OCI-LY3 (cell line): ENCODE results near the gene ZNF519.
"Not testable (repeated sequence)": the region's sequence is repeated elsewhere in the genome, so short reads cannot be mapped to it uniquely, and the experiment has no call there.

Experiments used
- H2AFZ ChIP-seq: fragments of 200-600, 300-600 bp; shearing (Covaris generic); 2 replicates; pipeline ENCODE4 v1.6.0; 2014; ENCODE audit warnings: antibody characterized with exemption, low read depth, low read length
- H3K27ac ChIP-seq: fragments of 200-600, 300-600 bp; sonication (generic); 2 replicates; pipeline ENCODE4 v1.5.1; 2014; ENCODE audit warnings: mild to moderate bottlenecking, low read length, moderate library complexity, mixed read lengths
- H3K27me3 ChIP-seq: fragments of 200-600, 300-600 bp; sonication (generic); 2 replicates; pipeline ENCODE4 v1.6.1; 2014; ENCODE audit warnings: low read depth, low read length, mixed read lengths
- H3K36me3 ChIP-seq: fragments of 200-600, 300-600 bp; sonication (generic); replicated peaks from 2 replicates; pipeline ENCODE3; 2014; ENCODE audit warnings: low read depth, low read length, mixed read lengths
- H3K4me1 ChIP-seq: fragments of 300-600, 200-600 bp; sonication (generic); 2 replicates; pipeline ENCODE4 v1.6.1; 2014; ENCODE audit warnings: low read length, mixed read lengths
- H3K4me2 ChIP-seq: fragments of 200-600, 300-600 bp; sonication (generic); 2 replicates; pipeline ENCODE4 v1.6.1; 2014; ENCODE audit warnings: low read length, mixed read lengths
- H3K4me3 ChIP-seq: fragments of 300-600, 200-600 bp; sonication (generic); 2 replicates; pipeline ENCODE4 v1.5.1; 2014; ENCODE audit warnings: antibody characterized with exemption, mild to moderate bottlenecking, low read length, moderate library complexity
- H3K79me2 ChIP-seq: fragments of 300-600, 200-600 bp; shearing (Covaris generic); 2 replicates; pipeline ENCODE4 v1.6.1; 2014; ENCODE audit warnings: mild to moderate bottlenecking, low read length, mixed read lengths
- H3K9ac ChIP-seq: fragments of 300-600, 200-600 bp; shearing (Covaris generic); 2 replicates; pipeline ENCODE4 v1.6.0; 2014; ENCODE audit warnings: mild to moderate bottlenecking, low read length, moderate library complexity
- H3K9me3 ChIP-seq: fragments of 200-600, 300-600 bp; shearing (Covaris generic); 2 replicates; pipeline ENCODE4 v1.6.1; 2014; ENCODE audit warnings: low read length, mixed read lengths; ENCODE audit not compliant: insufficient read depth
- H4K20me1 ChIP-seq: fragments of 200-600, 300-600 bp; sonication (generic); 2 replicates; pipeline ENCODE4 v1.6.1; 2016; ENCODE audit warnings: low read length, mixed read lengths; ENCODE audit not compliant: insufficient read depth

The ZNF519 gene

DNA sequence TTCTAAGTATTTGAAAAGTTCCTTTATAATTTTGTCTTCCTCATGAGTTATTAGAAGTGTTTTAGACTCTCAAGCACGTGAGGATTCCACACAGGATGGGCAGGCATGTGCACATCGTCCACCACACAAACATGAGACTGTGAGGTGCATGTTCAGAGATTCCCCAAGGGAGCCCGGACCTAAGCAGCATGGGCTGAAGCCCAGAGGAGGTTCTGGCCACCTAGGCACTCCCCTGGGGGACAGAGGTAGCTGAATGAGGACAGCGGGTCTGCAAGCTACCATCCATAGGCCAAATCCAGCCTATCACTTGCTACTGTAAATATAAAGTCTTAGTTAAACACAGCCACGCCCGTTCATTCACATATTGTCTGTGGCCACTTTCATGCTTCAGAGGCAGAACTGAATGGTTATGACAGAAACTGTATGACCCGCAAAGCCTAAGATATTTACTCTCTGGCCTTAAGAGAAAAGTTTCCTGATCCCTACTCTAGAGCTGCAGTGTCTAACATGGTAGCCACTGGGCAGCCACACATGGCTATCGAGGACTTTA, 19.4 kb upstream of the ZNF519 start:
- H4K20me1 ChIP-seq = not testable (repeated sequence)

DNA sequence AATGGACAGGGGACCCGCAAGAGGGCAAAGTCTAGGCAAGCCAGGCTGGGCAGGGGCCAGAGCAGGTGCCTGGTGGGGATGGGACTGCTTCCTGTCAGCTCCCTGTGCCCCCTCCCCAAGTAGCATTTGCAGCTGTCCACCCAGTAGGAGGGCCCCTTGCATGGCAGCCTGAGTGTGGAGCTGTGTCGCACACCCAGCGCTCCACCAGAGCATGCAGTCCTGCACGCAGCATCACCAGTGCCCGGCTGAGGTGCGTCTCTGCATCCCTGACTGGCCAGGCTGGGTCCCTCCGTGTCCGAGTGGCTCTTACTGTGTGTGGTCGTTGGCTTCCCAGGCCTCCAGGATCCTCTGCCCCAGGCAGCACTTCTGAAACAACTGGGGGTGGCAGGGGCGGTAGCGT, 18.5 kb upstream of the ZNF519 start:
- not testable (repeated sequence) for H3K4me1 ChIP-seq, H3K4me2 ChIP-seq, H4K20me1 ChIP-seq, H3K36me3 ChIP-seq, H3K27me3 ChIP-seq, H3K4me3 ChIP-seq, H3K9ac ChIP-seq, H3K79me2 ChIP-seq, H2AFZ ChIP-seq, H3K9me3 ChIP-seq, H3K27ac ChIP-seq

More for the DNA sequence above, 19.4 kb upstream of the ZNF519 start:
- H3K36me3 ChIP-seq, H3K9me3 ChIP-seq, H3K4me2 ChIP-seq, H3K79me2 ChIP-seq, H3K9ac ChIP-seq, H3K4me3 ChIP-seq, H3K27me3 ChIP-seq, H2AFZ ChIP-seq, H3K27ac ChIP-seq, H3K4me1 ChIP-seq: not testable (repeated sequence)

DNA sequence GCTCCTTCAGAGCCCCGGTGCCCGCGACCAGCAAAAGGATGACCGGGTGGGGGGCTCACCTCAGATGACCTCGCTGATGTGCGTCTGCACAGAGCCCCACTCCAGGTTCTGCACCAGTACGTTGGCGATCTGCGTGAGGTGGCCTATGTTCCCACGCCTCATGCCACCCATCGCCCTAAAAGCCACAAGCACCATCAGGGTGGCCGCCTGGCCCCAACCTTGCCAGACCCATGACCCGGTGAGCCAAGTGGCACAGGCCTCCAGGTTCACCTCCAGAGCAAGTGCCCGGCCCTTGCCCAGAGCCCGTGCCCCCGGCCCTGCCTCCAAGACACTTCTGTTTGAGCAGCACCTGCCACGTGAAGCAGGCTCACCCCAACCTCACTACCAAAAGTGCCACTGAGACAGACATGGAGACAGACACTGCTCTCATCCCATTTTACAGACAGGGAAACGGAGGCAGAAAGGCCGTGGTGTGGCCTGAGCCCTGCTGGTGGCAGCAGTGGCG, 17.7 kb upstream of the ZNF519 start:
- not testable (repeated sequence) for H4K20me1 ChIP-seq, H3K9me3 ChIP-seq, H3K9ac ChIP-seq, H3K4me1 ChIP-seq, H3K4me3 ChIP-seq, H3K27me3 ChIP-seq, H3K27ac ChIP-seq, H3K36me3 ChIP-seq, H3K79me2 ChIP-seq, H3K4me2 ChIP-seq, H2AFZ ChIP-seq

DNA sequence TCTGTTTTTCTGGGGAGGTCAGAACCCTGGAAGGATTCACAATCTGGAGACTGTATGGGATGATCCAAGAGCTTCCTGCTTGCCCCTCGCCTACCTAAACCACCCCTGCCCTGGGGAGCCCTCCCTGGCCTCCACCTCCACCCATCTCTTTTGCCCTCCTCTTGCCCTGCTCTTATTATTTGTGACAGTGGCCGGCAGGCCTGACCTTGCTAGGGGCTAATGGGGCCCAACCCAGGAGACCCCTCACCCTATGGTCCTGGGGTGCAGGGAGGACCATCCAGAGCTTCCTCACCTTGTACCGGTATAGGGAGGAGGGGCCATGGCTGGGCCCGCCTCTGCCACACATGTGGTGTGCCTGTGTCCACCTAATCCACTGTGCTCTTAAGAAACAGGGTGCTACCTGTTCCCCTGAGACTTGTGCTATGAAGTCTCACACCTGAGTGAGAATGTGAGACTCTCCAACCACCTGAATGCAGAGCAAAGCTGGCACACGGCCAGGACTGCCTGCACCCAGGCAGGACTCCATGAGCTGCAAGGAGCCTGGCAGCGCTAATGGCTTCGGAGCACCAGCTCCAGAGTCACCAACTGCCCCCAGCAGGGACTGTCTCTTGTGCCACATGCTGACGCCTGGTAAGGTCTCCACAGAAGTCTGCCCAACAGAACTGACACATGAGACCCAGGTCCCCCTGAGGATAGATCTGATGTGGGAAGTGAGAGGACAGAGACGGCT, 17.1 kb upstream of the ZNF519 start:
- not testable (repeated sequence) for H3K4me2 ChIP-seq, H3K36me3 ChIP-seq, H3K79me2 ChIP-seq, H3K4me1 ChIP-seq, H3K4me3 ChIP-seq, H3K27ac ChIP-seq, H3K27me3 ChIP-seq, H3K9me3 ChIP-seq, H2AFZ ChIP-seq, H3K9ac ChIP-seq, H4K20me1 ChIP-seq

DNA sequence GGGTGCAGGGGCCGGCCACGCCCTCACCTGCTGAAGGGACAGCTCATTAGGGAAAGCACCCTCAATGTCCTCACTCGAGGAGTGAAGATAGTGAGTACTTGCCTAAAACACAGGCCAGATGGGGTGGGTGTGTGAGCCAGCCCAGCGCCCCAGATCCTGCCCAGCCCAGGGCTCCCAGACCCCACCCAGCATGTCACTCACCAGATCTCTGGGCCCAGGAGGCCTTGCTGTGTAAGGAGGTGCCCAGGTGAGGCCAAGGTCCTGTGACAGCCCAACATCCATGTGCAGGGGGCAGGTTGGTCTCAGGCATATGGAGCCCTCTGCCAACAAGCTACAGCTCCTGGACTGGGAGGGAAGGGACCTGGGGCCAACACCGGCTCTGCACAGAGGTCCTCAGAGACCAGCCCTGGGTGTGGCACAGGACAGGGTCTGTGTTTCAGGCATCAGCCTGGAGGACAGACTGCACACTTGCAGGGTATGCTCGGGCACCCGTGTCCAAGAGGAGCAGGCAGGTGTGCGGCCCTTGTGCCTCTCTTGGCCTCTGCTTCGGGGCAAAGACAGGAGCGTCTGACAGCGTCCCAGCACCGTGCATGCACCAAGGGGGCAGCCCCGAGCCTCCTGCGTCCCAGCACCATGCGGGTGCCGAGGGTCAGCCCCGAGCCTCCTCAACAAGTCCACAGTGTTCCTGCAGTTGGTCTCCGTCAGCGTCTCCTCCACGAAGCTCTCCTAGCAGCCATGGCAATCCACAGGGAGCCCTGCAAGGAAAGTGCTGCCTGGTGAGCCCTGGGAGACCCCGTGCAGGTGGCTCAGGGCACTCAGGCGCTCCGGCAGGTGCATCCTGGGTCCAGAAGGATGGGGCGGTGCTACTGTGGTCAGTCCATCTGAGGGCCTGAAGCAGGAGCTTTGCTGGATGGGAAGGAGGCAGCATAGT, 16.0 kb upstream of the ZNF519 start:
- not testable (repeated sequence) for H2AFZ ChIP-seq, H3K4me3 ChIP-seq, H4K20me1 ChIP-seq, H3K9me3 ChIP-seq, H3K4me1 ChIP-seq, H3K27me3 ChIP-seq, H3K27ac ChIP-seq, H3K79me2 ChIP-seq, H3K4me2 ChIP-seq, H3K36me3 ChIP-seq, H3K9ac ChIP-seq

DNA sequence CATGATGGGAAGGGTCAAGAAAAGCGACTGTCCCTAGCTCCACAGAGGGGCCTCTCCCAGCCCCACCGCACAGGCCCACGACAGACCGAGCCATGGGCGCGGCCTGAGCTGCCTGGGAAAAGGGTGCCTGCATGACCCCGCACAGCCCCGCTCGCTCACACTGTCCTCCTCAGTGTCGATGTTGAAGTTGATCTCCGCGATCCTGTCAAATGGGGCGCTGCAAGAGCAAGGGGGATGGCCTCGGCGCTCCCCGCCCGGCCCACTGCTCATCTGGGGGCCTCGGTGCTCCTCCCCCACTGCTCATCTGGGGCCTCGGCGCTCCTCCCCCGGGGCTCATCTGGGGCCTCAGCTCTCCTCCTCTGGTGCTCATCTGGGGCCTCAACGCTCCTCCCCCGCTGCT, 14.5 kb upstream of the ZNF519 start:
- H3K27ac ChIP-seq, H3K9me3 ChIP-seq: not testable (repeated sequence)

DNA sequence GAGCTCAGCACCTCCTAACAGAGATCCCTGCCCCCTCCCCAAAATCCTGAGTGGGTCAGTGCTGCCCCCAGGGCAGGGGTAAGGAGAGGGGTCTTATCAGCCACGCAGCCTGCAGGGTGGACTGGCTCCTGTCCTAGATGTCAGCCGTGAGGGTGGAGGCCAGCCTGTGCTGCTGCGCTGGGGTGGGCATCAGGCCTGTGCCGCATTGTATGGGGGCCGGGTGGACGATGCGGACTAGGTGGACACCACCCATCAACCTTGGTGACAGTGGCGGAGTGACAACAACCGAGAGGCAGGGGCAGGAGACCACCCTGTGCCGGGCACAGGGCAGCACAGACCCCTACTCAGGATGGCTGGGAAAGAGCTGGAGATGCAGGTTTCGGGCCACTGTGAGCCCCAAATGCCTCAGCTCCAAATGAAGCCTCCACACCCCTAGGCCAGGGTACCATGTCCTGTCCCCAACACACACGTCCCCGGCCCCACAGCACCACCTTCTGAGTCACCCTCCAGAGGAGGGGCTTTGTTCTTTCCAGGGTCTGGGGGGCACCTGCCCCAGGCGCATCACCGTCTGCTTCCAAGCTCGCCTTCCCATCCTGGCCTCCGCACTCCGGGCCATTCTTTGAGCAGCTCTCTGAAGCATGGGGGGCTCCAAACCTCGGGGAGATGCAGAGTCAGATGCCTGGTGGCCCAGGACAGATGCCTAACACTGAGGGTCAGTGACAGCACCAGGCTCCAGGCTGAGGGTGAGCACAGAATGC, 13.5 kb upstream of the ZNF519 start:
- not testable (repeated sequence) for H2AFZ ChIP-seq, H3K27me3 ChIP-seq, H3K9me3 ChIP-seq, H4K20me1 ChIP-seq, H3K9ac ChIP-seq, H3K4me1 ChIP-seq, H3K79me2 ChIP-seq, H3K4me3 ChIP-seq, H3K27ac ChIP-seq, H3K4me2 ChIP-seq, H3K36me3 ChIP-seq

More for the DNA sequence above, 14.5 kb upstream of the ZNF519 start:
- H3K4me3 ChIP-seq, H3K4me2 ChIP-seq, H3K4me1 ChIP-seq, H4K20me1 ChIP-seq, H3K27me3 ChIP-seq, H3K79me2 ChIP-seq, H3K36me3 ChIP-seq, H2AFZ ChIP-seq, H3K9ac ChIP-seq: not testable (repeated sequence)

DNA sequence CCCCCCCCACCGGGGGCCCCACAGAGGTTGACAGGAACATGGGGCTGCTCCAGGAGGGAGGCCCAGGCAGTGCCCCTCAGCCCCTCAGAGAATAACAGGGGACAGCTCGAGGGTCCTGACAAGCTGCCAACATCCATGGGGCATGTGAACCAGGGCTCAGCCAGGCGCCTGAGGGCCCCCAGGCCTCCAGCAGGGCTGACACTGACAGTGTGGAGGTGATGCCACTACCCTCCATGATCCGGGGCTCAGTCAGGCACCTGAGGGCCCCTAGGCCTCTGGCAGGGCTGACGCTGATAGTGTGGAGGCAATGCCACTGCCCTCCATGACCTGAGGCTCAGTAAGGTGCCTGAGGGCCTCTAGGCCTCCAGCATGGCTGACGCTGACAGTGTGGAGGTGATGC, 12.8 kb upstream of the ZNF519 start:
- not testable (repeated sequence) for H3K4me2 ChIP-seq, H3K9me3 ChIP-seq, H3K27ac ChIP-seq, H2AFZ ChIP-seq, H3K36me3 ChIP-seq, H3K4me3 ChIP-seq, H4K20me1 ChIP-seq, H3K4me1 ChIP-seq, H3K9ac ChIP-seq, H3K79me2 ChIP-seq, H3K27me3 ChIP-seq
